Neural progenitor cell (in vitro differentiated cells): ENCODE results near the gene MANSC4.

Experiments
- CTCF ChIP-seq: fragments of 200-600 bp; sonication (generic); IDR thresholded peaks from 2 replicates; pipeline ENCODE4 v1.5.1; 2017; ENCODE audit warnings: antibody characterized with exemption, mild to moderate bottlenecking
- EZH2 ChIP-seq: fragments of 200-600 bp; sonication (generic); IDR thresholded peaks from 2 replicates; pipeline ENCODE4 v1.6.1; 2017; ENCODE audit warnings: antibody characterized with exemption, mild to moderate bottlenecking, moderate library complexity
- EZH2phosphoT487 ChIP-seq: fragments of 200-600 bp; sonication (generic); IDR thresholded peaks from 2 replicates; pipeline ENCODE4 v1.6.1; 2017; ENCODE audit warnings: antibody characterized with exemption

GRCh38 chr12:27800819-27801218 is 20.8 kb upstream of the MANSC4 start:
- TF ChIP-seq CTCF (no peak), EZH2 (no peak), EZH2phosphoT487 (no peak)
